ENCODE results near the gene FGF14.

DNA sequence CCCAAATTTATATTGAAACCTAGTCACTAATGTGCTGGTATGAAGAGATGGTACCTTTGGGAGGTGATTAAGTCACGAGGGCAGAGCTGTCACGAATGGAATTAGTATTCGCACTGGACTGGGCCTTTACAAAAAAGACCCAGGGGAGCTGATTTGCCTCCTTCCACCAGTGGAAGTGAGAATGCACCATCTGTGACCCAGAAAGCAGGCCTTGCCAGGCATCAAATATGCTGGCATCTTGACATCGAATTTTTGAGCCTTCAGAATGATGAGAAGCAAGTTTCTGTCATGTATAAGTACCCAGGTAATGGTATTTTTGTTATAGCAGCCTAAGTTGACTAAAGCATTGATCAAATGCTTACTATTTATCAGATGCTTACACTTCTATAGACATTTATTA is 373.6 kb downstream of the FGF14 start:
- TF ChIP-seq RFX5 (IDR thresholded peaks at IDR 0.05; ENCODE audit: low read length) = no peak
- TF ChIP-seq, protein P1, sequence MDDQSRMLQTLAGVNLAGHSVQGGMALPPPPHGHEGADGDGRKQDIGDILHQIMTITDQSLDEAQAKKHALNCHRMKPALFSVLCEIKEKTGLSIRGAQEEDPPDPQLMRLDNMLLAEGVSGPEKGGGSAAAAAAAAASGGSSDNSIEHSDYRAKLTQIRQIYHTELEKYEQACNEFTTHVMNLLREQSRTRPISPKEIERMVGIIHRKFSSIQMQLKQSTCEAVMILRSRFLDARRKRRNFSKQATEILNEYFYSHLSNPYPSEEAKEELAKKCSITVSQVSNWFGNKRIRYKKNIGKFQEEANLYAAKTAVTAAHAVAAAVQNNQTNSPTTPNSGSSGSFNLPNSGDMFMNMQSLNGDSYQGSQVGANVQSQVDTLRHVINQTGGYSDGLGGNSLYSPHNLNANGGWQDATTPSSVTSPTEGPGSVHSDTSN (IDR thresholded peaks at IDR 0.05) = no peak
- no peak for TF ChIP-seq TAF1 (IDR thresholded peaks at IDR 0.05; ENCODE audit: borderline replicate concordance, low read depth, low read length)
- TF ChIP-seq, protein P2, sequence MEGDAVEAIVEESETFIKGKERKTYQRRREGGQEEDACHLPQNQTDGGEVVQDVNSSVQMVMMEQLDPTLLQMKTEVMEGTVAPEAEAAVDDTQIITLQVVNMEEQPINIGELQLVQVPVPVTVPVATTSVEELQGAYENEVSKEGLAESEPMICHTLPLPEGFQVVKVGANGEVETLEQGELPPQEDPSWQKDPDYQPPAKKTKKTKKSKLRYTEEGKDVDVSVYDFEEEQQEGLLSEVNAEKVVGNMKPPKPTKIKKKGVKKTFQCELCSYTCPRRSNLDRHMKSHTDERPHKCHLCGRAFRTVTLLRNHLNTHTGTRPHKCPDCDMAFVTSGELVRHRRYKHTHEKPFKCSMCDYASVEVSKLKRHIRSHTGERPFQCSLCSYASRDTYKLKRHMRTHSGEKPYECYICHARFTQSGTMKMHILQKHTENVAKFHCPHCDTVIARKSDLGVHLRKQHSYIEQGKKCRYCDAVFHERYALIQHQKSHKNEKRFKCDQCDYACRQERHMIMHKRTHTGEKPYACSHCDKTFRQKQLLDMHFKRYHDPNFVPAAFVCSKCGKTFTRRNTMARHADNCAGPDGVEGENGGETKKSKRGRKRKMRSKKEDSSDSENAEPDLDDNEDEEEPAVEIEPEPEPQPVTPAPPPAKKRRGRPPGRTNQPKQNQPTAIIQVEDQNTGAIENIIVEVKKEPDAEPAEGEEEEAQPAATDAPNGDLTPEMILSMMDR (IDR thresholded peaks at IDR 0.05) = no peak
- no peak for TF ChIP-seq FOXM1 (IDR thresholded peaks at IDR 0.05; ENCODE audit: low read depth)
- no peak for TF ChIP-seq TEAD4 (IDR thresholded peaks at IDR 0.05; ENCODE audit: borderline replicate concordance, insufficient read depth)
- TF ChIP-seq RCOR1 (IDR thresholded peaks at IDR 0.05; ENCODE audit: low read length) = no peak
- TF ChIP-seq POLR2AphosphoS5 (IDR thresholded peaks at IDR 0.05; ENCODE audit: low read depth, low read length) = no peak
- no peak for TF ChIP-seq EZH2phosphoT487 (IDR thresholded peaks at IDR 0.05; ENCODE audit: borderline replicate concordance, low read depth)
- no peak for TF ChIP-seq MXI1 (IDR thresholded peaks at IDR 0.05; ENCODE audit: low read depth, low read length)
- TF ChIP-seq EP300 (IDR thresholded peaks at IDR 0.05; ENCODE audit: borderline replicate concordance in 1 of 2, low read depth in 1 of 2, low read length in 1 of 2) = no peak
- TF ChIP-seq TCF12 (IDR thresholded peaks at IDR 0.05) = no peak
- TF ChIP-seq JUND (IDR thresholded peaks at IDR 0.05) = no peak

Measured in SK-N-SH (cell line).